Stimulated activated CD4-positive, alpha-beta T cell treated with anti-CD3 and anti-CD28 coated beads, TNF-alpha, amount 100 ng/mL, for 4 hours (primary cell): ENCODE measurements around the gene PADI3.
"Not testable (repeated sequence)": the region's sequence is repeated elsewhere in the genome, so short reads cannot be mapped to it uniquely, and the experiment has no call there.

Experiments used
- DNase-seq, 3 experiments: peaks; one replicate each; pipeline ENCODE4 v3.0.0-alpha.2; 2020; ENCODE audit warnings: low read depth in 3 of 3

The PADI3 gene

DNA sequence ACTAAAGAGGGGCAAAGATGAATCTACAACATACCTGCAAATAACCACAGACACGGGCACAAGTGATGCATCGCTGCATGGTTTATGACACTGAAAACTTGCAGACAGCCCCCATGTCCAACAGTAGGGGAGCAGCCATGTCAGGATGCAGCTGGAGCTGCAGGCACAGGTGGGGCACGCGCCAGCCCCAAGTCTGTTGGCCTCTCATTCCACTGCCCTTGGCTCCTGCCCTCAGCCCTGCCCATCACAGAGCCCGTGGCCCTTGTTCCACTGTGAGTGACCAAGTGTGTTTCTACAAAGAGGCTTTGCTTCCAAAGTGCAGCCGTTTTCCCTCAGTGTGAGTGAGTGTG, 55.9 kb downstream of the PADI3 start:
- no peak for DNase-seq

DNA sequence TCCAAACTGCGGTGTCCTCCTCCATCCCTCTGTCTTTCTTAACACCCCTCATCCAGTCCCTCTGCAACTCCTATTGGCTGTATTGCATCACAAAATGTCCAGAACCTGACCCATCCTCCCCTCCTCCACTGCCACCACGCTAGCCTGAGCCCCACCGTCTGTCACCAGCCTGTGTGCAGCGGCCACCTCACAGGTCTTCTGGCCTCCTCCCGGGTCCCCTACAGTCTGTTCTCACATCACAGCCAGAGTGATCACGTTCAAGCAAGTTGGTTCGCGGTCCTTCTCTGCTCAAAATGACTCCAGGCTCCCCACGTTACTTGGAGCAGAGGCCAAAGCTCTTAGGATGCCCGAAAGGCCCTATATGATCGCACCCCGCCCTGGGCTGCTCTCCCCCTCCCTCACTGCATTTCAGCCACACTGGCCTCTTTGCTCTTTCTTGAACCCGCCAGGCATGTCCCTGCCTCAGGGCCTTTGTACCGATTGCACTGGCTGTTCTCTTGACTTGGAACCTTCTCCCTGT, 56.7 kb downstream of the PADI3 start:
- no peak for DNase-seq

DNA sequence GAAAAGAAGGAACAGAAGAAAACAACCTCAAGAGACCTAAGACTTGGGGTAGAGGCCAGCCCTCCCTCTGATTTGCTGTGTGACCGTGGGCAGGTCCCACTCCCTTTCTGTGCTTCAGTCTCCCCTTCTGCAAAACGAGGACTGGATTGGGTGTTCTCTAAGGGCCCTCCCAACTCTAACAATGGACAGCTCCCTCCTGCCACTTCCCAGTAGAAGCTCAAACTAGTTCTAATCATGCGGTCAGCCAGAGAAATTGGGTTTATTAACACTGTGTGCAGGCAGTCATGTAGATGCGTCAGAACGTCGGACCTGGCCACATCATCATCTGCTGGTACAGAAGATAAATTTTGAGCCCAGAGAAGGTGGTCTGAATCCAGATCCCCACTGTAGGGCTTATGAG, 57.5 kb downstream of the PADI3 start:
- DNase-seq, result no peak

DNA sequence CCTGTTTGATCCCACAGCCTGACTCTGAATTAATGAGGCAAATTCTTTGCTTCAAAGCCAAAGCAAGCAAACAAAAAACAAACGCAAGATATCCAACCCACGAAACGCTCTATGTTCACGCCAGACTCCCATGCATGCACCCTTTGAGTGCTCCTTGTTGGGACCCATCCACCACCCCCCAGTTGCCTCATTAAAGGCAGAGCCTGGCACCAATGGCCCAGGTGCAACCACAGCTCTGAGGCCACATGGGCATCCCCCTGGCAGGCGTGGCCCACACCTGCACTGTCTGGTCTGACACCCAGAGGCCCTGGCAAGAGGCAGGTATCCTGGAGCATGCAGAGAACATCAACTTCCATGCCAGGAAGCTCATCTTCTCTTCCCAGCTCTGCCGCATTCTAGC, 58.0 kb downstream of the PADI3 start:
- DNase-seq, result no peak

DNA sequence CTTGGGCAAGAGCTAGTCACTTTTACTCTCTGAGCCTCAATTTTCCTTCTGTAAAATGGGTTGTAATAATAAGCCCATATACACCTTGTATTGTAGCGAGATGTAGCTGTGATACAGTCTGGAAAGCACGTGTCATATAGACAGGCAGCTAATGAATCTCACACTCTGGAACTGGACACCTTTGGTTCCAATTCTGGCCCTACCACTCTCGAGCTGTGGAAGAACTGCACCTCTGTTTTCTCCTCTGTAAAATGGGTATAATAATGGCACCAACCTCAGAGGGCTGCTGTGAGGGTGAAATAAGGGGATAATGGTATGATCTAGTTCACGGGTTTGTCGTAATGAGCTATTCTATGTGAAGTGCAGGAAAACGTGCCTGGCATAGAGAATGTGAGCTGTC, 58.4 kb downstream of the PADI3 start:
- DNase-seq, result no peak

DNA sequence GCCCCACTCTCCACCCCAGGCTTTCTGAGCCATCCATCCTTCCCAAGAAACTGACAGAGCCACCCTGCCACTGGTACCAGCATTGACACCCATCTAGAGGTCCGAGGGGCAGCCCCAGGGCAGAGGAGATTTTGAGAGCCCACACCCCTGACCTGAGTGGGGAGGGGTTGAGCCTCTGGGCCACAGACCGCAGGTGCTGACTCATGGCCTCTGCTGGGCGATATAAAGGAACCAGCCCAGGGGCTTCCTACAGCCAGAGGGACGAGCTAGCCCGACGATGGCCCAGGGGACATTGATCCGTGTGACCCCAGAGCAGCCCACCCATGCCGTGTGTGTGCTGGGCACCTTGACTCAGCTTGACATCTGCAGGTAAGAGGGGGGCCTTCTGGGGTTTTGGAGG, 59.0 kb downstream of the PADI3 start, which contains the start of gene PADI4:
TSS of gene PADI4 (plus strand) at position 252 of the 400 bp plus-strand sequence. CDS start at position 278, 26 bp downstream.
- DNase-seq, result no peak

DNA sequence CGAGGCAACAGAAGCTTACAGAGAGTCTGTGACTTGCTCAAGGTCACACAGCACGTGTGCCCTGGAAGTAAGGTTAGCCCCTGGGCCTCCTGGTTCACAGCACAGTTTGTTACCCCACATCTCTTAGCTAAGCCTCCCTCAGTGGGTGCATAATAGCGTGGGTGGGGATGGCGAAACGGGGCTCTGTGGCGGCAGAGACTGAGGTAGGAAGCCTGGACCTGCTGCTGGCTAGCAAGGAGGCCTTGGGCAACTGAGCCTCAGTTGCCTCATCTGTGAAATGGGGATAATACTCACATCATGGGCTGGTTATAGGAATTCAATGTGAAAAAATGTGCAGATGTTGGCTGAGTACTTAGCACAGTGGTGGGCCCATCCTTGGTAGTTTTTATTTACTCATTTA, 59.7 kb downstream of the PADI3 start:
- DNase-seq, result no peak

DNA sequence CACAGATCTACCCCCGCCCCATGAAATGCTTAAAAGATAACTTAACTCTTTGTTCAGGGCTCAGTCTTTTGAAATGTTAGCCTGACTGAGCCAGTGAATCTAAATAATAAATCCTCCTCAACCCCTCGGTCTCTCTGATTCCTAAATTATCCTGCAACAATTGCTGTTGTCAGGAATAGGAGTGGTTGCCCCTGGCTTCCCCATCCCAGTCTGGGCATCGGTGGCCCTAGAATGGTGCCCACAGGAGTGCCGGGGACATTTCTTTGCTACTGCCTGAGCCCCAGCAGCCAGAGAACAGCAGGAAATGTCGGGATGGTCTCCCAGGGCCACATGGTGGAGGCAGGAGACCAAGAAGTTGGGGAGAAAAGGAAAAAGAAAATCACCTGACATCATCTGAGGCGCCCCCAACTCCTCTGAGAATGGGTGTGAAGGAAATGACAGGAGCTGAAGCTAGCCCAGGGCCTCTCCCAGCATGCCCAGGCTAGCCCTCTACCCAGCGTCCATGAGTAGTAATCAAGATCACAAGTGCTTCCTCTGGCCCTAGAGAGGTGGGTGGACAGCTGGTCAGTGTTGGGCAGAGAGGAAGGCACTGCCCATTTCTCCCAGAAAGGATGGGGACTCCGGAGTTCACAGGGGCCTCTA, 60.6 kb downstream of the PADI3 start:
- no peak for DNase-seq

DNA sequence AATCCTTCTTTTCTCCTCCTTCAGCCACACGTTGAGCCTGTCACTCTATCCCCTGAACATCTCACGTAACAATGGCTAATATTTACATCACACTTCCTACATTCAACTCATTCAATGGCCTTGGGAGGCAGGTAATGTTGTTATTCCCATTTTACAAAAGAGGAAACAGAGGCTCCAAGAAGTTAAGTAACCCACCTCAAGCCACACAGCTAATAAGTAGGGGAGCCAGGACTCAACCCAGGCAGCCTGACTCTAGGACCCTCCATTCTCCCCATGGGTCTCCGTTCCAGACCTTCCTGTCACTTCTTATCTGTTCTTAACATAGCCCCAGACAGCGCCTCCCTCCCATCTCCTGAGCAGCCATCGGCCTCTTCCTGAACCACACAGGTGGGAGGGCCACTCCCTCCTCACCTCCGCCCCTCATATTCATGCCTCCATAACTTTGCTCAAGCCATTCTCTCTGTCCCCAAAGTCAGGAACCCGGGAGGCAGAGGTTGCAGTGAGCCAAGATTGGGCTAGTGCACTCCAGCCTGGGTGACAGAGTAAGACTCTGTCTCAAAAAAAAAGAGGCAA, 61.3 kb downstream of the PADI3 start:
- DNase-seq, result no peak

DNA sequence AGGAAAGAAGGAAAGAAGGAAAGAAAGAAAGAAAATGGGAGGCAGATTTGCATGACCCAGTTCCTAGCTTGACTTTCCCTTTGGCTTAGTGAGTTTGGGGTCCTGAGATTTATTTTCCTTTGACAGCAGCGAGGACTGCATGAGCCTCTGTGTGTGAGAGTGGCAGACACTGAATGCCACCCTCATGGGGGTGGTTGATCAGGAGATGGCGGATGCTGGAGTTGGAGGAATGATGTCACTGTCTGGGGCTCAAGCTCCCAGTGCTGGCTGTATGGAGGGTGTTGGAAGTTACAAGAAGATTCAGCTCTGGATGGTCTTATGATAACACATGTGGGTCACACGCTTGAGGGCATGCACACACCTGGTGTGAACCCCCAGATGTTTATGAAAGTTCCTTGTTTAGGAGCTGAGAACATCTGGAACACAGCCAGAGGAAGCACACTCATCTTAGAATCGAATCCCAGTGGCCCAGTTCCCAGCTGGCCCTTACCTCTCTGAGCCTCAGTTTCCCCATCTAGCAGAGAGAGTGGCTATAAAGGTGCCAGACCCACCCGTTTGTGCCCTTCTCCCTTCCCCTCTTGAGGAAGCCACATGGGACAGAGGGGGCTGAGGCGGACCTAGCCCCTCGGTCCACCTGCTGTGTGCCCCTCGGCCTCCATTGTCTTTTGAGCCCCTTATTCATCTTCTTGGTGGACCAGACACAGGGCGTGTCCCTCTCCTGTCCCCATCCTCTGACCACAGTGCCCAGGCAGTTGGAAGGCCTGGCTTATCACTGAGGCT, 64.8 kb downstream of the PADI3 start:
- no peak for DNase-seq

DNA sequence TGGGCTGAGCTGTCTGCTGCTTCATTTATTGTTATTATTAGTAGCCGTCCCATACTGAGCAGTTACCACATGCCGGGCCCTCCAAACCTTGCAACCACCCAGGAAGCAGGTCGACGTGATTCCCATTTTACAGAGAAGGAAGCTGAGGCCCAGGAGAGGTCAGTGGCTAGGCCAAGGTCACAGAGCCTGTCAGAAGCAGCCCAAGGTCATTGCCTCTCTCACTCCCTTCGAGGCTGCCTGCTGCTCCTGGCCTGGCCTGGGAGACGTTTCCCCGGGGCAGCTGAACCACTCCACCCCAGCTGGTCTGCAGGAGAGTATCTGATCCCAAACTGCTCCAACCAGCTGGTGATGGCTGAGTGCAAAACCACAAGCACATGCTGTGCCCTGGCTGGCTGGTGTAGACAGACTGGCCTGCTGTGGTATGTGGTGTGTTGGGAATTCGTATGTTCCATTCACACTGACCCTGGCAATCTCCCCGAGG, 65.6 kb downstream of the PADI3 start:
- DNase-seq, result no peak

DNA sequence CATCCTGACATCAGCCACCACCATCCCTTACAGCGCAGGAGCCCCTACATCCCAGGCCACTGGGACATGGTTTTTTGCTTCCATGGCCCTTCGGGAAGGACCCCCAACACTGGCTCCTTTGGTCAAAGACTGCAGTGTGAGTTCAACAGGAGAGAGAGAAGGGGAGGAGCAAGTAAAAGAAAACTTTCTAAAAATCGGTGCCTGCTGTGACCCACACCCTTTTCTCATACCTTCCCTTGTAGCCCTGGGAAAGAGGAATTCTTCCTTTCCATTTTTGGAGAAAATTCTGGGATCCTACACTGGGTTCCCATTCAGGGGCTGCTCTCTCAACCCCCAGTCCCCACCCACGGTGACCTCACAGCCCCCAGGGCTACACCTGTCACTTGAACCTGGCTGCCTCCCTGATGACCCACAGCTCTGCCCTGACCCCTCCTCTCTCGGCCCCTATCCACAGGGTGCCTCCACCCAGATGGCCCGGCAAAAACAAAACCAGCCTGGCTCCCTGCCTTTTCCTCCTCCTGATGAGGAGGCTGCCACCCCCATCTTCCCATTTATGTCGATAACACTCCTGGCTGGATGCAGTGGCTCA, 66.7 kb downstream of the PADI3 start:
- no peak for DNase-seq

DNA sequence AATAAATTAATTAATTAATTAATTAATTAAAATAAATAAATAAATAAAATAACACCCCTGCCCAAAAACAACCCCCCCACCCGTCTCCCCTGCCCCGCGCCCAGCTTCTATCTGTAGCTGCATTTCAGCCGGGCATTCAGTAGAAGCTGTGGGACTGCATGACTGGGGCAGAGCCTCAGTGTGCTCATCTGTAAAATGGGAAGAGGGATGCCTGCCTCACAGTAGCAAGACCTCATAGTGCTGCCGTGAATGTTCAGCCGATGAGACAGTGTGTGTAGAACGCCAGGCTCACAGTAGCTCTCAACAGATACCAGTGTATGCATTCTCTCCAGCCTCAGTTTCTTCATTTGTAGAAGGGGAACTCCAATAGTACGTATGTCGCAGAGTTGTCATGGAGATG, 67.8 kb downstream of the PADI3 start:
- DNase-seq, result no peak

DNA sequence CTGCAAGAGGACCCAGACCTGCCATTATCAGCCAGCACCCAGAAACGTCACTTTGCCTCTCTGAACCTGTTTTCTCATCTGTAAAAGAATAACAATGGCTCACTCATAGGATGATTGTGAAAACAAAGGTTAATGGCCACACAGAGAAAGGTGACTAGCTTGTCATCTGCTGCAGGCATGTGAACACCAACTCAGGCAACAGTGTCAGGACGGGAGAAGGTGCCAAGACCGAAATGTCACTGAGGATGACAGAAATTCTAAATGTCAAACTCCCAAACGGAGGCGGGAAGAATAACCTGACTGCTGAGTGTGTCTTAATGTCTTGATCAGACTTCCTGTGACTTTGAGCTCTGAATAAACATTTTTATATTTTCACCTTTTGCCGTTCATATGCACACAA, 69.4 kb downstream of the PADI3 start:
- DNase-seq, result no peak

DNA sequence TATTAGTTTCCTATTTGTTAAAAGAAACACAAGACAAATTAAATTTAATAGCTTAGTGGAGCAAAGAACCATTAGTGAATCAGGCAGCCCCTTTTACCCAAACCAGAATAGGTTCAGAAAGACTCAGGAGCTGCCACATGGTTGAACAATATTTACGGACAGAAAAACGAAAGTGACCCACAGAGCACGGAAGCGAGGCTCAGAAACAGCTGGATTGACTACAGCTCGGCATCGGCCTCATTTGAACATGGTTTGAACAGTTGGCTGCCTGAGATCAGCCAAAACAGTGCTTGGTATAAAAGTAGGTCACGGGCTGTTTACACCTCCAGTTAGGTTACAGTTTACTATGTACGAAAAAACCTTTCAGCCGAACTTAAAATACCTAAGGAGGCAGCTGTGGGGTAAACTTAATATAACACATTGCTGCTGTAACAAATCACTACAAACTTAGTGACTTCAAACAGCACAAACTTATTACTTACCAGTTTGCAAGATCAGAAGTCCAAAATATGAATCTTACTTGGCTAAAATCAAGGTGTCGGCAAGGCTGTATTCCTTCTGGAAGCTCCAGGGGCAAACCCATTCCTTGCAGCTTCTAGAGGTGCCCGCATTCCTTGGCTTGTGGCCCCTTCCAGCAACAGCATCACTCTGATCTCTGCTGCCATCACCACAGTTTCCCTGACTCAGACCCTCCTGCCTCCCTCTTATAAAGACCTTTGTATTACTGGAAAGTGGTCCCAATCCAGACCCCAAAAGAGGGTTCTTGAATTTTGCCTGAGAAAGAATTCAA, 70.9 kb downstream of the PADI3 start:
- DNase-seq, result no peak

DNA sequence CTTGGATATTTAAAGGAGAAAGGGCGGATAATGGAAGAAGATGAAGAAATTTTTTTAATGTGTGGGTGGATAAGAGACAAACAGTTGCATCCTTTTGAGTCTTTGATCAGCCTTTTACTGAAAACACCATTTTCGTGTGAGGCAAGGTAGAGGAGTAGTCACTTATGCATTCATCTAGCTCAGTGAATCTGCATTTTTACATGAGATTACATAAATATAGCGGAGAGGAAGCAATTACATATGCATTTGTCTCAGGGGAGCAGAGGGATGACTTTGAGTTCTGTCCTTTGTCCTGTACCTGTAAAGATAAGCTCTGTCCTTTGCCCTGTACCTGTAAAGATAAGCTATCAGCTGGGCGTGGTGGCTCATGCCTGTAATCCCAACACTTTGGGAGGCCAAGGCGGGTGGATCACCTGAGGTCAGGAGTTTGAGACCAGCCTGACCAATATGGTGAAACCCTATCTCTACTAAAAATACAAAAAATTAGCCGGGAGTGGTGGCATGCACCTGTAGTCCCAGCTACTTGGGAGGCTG, 73.0 kb downstream of the PADI3 start:
- not testable (repeated sequence) for DNase-seq

DNA sequence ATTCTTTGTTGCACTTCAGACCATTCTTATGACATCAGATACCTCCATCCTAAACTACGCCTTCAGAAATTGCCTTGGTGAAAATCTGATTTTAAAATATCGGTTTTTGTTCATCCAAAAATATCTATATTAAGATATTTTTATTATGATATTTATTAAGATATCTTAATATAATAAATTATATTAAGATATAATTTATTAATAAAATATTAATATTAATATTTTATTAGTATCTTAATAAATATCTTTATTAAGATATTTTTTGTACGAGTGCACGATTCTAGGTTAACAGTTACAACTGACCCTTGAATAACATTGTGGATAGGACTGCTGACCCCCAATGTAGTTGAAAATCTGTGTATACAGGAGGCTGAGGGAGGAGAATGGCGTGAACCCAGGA, 80.0 kb downstream of the PADI3 start:
- DNase-seq, result no peak

DNA sequence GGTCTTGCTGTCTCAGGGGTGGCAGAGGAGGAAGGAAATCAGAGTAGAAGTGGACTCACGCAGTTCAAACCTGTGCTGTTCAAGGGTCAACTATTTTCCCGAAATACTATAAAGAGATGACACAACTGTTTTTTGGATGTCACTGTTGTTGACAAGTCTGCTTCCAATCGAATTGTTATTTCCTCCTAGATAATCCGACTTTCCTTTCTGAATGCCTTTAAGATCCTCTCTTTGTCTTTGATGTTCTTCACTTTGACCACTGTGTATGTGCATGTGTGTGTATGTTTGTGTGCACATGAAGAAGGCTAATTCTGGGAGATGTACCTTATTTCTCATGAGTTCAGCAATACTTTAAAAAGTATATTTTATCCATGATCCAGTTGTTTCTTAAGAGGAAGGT, 80.7 kb downstream of the PADI3 start:
- no peak for DNase-seq

DNA sequence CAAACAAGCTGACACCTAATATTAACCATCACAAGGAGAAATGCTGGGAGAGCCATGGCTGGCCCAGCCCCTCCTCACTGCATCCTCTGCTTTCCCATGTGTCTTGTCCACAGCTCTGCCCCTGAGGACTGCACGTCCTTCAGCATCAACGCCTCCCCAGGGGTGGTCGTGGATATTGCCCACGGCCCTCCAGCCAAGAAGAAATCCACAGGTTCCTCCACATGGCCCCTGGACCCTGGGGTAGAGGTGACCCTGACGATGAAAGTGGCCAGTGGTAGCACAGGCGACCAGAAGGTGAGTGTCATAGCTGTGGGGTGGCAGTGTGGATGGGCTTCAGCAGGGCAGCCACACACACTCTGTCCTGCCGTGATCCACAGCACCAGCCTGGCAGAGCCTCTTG, 82.0 kb downstream of the PADI3 start:
- DNase-seq, result no peak

DNA sequence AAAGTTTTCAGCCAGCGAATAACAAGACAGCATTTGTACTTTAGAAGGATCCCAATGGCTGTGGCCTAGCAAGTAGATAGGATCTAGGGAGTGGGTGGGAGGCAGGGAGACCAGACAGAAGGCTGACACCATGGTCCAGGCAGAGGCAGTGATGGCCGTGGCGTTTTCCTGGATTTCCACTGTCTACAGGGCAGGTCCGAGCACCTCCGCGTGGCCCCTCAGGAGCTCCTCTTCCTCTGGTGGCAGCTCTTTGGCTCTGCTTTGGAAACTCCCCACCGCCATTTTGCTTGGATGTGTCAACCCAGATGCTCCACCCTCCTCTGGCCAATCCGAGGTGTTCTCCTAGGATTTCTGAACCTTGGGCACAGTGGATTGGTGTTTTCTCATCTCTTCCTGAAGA, 84.2 kb downstream of the PADI3 start:
- no peak for DNase-seq
